ENCODE data around the gene SNAP91.

Gene SNAP91

GRCh38 chr6:83536647-83537589, 172.0 kb downstream of the SNAP91 start:
- DNase-seq (ENCODE audit: low read depth in 2 of 2): no peak

- peak in 1 of 2 experiments; percentile 47 for DNase-seq (ENCODE audit: low read depth in 2 of 2)
These were observed 172.8 kb downstream of the SNAP91 start for GRCh38 chr6:83536034-83536646.

GRCh38 chr6:83518816-83519480, 190.0 kb downstream of the SNAP91 start:
- no peak for DNase-seq (ENCODE audit: low read depth in 2 of 2)

GRCh38 chr6:83517500-83517899, 191.4 kb downstream of the SNAP91 start:
- no peak for DNase-seq (ENCODE audit: low read depth in 2 of 2)

GRCh38 chr6:83514866-83515466, 193.9 kb downstream of the SNAP91 start:
- DNase-seq (ENCODE audit: low read depth in 2 of 2): no peak

GRCh38 chr6:83514466-83514865, 194.4 kb downstream of the SNAP91 start:
- DNase-seq (ENCODE audit: low read depth in 2 of 2): no peak

- no peak for DNase-seq (ENCODE audit: low read depth in 2 of 2)
These were observed 196.8 kb downstream of the SNAP91 start, which contains the start of gene PRSS35 for GRCh38 chr6:83511901-83512681. Gene PRSS35, plus strand, starts transcription at chr6:83512534. Its CDS starts 10,908 bp downstream, at chr6:83523442.

- no peak for DNase-seq (ENCODE audit: low read depth in 2 of 2)
These were observed 197.6 kb downstream of the SNAP91 start for GRCh38 chr6:83511266-83511665.

- no peak for DNase-seq (ENCODE audit: low read depth in 2 of 2)
These were observed 198.1 kb downstream of the SNAP91 start for GRCh38 chr6:83510791-83511190.

GRCh38 chr6:83509441-83509840, 199.5 kb downstream of the SNAP91 start:
- no peak for DNase-seq (ENCODE audit: low read depth in 2 of 2)

GRCh38 chr6:83505356-83505755, 203.5 kb downstream of the SNAP91 start:
- DNase-seq (ENCODE audit: low read depth in 2 of 2): no peak

Data from stimulated activated CD4-positive, alpha-beta T cell treated with anti-CD3 and anti-CD28 coated beads, Interleukin-12 subunit alpha, Interleukin-12 subunit beta, amount 100 ng/mL, for 24 hours (primary cell).